SK-N-MC (cell line): ENCODE results near the gene FARP2.
"Not testable (repeated sequence)": the region's sequence is repeated elsewhere in the genome, so short reads cannot be mapped to it uniquely, and the experiment has no call there.

Experiments used
- DNase-seq: peaks from one replicate; pipeline ENCODE4 v3.0.0-alpha.2; 2011; ENCODE audit warnings: low read depth, low spot score
- H3K27ac ChIP-seq: fragments of 200-600 bp; sonication (generic); 2 replicates; pipeline ENCODE4 v1.5.1; 2016; ENCODE audit warnings: mixed run types
- H3K36me3 ChIP-seq: fragments of 200-600 bp; sonication (generic); 2 replicates; pipeline ENCODE4 v1.6.1; 2017; ENCODE audit warnings: antibody characterized with exemption, low read length, mixed read lengths; ENCODE audit not compliant: insufficient read depth
- H3K4me3 ChIP-seq: fragments of 200-600 bp; sonication (generic); 2 replicates; pipeline ENCODE4 v1.5.1; 2016
- H3K9ac ChIP-seq: fragments of 200-600 bp; sonication (generic); 2 replicates; pipeline ENCODE4 v1.8.0; 2017; ENCODE audit warnings: mixed run types, mixed read lengths; ENCODE audit not compliant: insufficient read length
- H3K9me3 ChIP-seq: fragments of 200-600 bp; sonication (generic); 2 replicates; pipeline ENCODE4 v1.6.1; 2017; ENCODE audit warnings: low read depth, mild to moderate bottlenecking, antibody characterized with exemption, low read length, moderate library complexity, mixed read lengths
- EZH2 ChIP-seq: fragments of 200-600 bp; sonication (generic); IDR thresholded peaks from one replicate; pipeline ENCODE4 v1.6.1; 2017; ENCODE audit warnings: antibody characterized with exemption
- FOXP2 ChIP-seq: optimal IDR thresholded peaks from 2 replicates; pipeline ENCODE3; 2011; ENCODE audit warnings: mild to moderate bottlenecking, moderate library complexity; ENCODE audit not compliant: insufficient read depth; ENCODE audit errors: extremely low read length, control extremely low read depth
- POLR2AphosphoS5 ChIP-seq: IDR thresholded peaks from 2 replicates; pipeline ENCODE4 v1.6.1; 2012; ENCODE audit warnings: mild to moderate bottlenecking, low read depth, low read length, borderline replicate concordance

The FARP2 gene

DNA sequence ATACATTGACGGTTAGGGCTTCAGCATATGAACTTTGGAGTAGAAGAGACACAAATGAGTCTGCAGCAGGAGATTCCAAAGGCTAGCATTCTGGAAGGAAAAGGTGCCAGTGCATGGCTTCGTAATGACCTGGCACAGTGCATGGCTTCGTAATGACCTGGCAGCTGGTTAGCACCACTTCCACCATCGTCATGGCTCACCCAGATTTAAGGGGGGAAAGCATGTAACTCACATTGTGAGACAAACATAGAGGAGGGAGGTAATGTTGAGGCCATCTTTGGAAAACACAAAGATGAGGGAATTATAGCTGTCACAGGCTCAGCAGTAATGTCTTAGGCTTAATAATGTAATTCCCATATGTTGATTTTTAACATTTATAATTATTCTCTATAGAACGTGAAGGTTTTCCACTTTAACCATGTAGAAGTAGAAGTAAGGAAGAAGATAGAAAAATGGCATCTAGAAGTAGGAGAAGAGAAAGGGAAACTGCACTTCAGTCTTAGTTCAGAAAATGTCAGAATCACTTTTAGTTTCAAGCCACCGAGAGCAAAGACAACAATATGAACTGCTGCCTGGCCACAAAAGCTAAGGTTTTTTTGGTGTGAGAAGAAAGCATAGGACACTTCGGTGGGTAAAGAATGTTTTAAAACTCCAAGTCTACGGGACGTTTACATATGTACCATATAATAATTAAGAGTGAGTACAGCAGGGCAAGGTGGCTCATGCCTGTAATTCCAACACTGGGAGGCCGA is 159.1 kb downstream of the FARP2 start:
- Histone ChIP-seq H3K27ac (peak overlapping the region; percentile 15; the same call in 1 of the 2 replicates), H3K4me3 (no peak overlapping the region), H3K9me3 (no peaks in the 10 kb centered on the region), H3K36me3 (no peaks in the 10 kb centered on the region), H3K9ac (no peak overlapping the region)
- TF ChIP-seq FOXP2 (no peak), EZH2 (no peak), POLR2AphosphoS5 (no peak)
- DNase-seq = no peak

DNA sequence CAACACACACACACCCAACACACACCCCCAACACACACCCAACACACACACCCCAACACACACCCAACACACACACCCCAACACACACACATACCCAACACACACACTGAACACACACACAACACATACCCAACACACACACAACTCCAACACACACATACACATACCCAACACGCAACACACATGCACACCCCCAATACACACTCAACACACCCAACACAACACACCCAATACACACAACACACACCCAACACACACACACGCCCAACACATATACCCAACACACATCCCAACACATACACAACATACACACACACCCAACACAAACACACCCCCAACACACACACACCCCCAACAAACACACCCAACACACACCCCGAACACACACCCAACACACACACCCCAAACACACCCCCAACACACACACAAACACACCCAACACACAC is 160.5 kb downstream of the FARP2 start:
- H3K9me3 ChIP-seq = no peaks in the 10 kb centered on the region
- no peak overlapping the region for H3K9ac ChIP-seq
- no peak for DNase-seq
- no peak for TF ChIP-seq POLR2AphosphoS5
- no peak for TF ChIP-seq FOXP2
- TF ChIP-seq EZH2 = no peak
- no peak overlapping the region for H3K27ac ChIP-seq
- no peaks in the 10 kb centered on the region for H3K36me3 ChIP-seq
- H3K4me3 ChIP-seq = no peak overlapping the region

DNA sequence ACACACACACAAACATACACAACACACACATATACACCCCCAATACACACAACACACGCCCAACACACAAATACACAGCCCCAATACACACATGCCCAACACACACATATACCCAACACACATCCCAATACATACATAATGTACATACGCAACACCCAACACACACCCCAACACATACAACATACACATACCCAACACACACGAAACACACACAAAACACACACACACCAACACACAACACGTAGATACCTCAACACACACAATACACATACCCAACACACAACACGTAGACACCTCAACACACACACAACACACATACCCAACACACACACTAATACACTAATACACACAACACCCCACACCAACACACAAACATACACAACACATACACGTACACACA is 161.2 kb downstream of the FARP2 start:
- Histone ChIP-seq H3K4me3 (no peak overlapping the region), H3K9ac (no peak overlapping the region), H3K9me3 (no peaks in the 10 kb centered on the region), H3K36me3 (no peaks in the 10 kb centered on the region), H3K27ac (no peak overlapping the region)
- no peak for DNase-seq
- TF ChIP-seq POLR2AphosphoS5 (no peak), FOXP2 (no peak), EZH2 (no peak)

DNA sequence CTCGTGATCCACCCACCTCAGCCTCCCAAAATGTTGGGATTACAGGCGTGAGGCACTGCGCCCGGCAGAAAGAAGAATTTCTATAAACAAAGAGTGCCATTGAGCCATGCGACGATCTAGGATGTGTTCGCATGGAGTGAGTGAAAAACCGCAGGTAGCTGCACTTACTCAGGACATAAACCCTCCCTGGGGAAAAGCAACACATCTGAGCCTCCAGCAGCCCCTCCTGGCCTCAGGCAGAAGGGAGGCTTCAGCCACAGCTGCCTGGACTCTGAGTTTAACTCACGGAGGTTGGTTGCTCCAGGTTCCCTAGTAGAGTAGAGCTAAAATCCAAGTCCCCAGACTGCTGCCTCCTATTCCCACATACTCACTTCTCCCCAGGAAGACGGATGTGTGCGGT is 163.6 kb downstream of the FARP2 start:
- no peaks in the 10 kb centered on the region for H3K9me3 ChIP-seq
- H3K27ac ChIP-seq = no peak overlapping the region
- H3K9ac ChIP-seq = no peak overlapping the region
- no peaks in the 10 kb centered on the region for H3K36me3 ChIP-seq
- H3K4me3 ChIP-seq = no peak overlapping the region
- no peak for TF ChIP-seq FOXP2
- no peak for TF ChIP-seq EZH2
- no peak for TF ChIP-seq POLR2AphosphoS5
- no peak for DNase-seq

DNA sequence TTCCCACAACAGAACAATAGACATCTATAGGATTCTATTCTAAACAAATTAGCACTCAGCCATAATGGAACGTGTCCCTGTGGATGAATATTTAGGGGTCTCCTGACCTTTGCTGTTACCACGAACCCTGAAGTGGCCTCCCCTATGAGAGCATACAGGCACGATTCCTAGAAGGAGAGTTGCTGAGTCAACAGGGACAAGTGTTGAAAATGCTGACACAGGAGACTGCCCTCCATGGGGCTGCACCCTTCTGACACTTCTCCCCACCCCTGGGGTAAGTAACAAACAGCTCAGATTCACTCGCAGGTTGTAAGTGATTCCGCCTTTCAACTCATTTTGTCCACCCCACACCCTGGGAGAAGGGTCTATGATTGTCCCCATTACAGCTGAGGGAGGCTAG is 166.4 kb downstream of the FARP2 start:
- no peaks in the 10 kb centered on the region for H3K36me3 ChIP-seq
- no peak for DNase-seq
- no peak overlapping the region for H3K27ac ChIP-seq
- H3K4me3 ChIP-seq = no peak overlapping the region
- TF ChIP-seq EZH2 (no peak), POLR2AphosphoS5 (no peak), FOXP2 (no peak)
- no peak overlapping the region for H3K9ac ChIP-seq
- no peaks in the 10 kb centered on the region for H3K9me3 ChIP-seq

DNA sequence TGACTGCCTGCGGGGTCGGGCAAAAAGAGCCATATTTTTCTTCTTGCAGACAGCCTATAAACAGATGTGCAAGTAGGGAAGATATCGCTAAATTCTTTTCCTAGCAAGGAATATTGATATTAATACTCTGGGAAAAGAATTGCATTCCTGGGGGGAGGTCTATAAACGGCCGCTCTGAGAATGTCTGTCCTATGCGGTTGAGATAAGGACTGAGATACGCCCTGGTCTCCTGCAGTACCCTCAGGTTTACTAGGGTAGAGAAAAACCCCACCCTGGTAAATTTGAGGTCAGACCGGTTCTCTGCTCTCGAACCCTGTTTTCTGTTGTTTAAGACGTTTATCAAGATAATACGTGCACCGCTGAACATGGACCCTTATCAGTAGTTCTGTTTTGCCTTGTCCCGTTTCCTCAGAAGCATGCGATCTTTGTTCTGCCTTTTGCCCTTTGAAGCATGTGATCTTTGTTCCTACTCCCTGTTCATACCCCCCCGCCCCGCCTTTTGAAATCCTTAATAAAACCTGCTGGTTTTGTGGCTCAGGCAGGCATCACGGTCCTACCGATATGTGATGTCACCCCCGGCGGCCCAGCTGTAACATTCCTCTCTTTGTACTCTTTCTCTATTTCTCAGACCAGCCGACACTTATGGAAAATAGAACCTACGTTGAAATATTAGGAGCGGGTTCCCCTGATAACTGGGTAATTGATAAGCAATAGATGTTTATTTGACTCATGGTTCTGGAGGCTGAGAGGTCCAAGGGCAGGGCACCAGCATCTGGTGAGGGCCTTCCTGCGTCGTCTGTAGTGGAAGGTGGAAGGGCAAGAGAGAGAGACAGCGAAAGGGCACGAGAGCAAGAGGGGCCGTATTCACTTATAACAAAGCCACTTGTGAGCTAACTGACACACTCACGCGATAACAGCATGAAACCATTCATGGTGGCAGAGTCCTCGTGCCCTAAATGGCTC is 170.0 kb downstream of the FARP2 start:
- not testable (repeated sequence) for H3K27ac ChIP-seq, H3K36me3 ChIP-seq, H3K9me3 ChIP-seq, H3K9ac ChIP-seq, DNase-seq, H3K4me3 ChIP-seq

DNA sequence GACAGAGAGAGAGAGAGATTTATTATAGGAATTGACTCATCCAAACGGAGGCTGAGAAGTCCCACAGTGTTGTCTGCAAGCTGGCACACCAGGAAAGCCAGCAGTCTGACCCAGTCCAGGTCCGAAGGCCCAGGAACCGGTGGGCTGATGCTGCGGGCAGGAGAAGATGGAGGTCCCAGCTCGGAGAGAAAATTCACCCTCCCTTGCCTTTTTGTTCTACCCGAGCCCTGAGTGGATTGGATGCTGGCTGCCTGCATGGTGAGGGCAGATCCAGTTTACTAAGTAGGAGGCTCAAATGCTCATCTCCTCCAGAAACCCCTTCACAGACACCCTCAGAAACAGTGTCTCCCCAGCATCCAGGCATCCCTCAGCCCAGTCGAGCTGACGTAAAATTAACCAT is 174.5 kb downstream of the FARP2 start:
- no peak overlapping the region for H3K27ac ChIP-seq
- no peak overlapping the region for H3K9ac ChIP-seq
- DNase-seq = no peak
- TF ChIP-seq FOXP2 = no peak
- no peak for TF ChIP-seq POLR2AphosphoS5
- no peak for TF ChIP-seq EZH2
- no peak overlapping the region for H3K4me3 ChIP-seq
- no peaks in the 10 kb centered on the region for H3K9me3 ChIP-seq
- H3K36me3 ChIP-seq = no peaks in the 10 kb centered on the region

DNA sequence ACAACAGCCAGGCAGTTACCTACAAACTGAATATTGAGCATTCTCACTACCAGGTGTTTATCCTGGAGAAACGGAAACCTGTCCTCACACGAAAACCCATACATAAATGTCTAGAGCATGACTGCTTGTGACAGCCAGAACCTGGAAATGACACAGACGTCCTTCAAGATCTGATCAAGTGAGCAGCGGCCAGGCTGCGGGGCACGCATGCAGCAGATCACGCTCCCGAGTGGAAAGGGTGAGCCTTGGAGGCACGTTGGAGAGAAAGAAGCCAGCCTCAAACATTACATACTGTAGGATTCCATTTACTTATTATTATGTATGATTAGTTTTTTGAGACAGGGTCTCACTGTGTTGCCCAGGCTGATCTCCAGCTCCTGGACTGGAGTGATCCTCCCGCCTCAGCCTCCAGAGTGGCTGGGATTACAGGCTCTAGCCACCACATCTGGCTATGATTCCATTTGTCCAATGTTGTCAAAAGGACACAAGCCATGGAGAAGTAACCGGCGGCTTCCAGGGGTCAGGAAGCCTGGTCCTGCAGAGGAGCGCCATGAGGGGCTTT is 175.2 kb downstream of the FARP2 start:
- H3K27ac ChIP-seq = no peak overlapping the region
- DNase-seq = no peak
- TF ChIP-seq POLR2AphosphoS5 (no peak), EZH2 (no peak), FOXP2 (no peak)

DNA sequence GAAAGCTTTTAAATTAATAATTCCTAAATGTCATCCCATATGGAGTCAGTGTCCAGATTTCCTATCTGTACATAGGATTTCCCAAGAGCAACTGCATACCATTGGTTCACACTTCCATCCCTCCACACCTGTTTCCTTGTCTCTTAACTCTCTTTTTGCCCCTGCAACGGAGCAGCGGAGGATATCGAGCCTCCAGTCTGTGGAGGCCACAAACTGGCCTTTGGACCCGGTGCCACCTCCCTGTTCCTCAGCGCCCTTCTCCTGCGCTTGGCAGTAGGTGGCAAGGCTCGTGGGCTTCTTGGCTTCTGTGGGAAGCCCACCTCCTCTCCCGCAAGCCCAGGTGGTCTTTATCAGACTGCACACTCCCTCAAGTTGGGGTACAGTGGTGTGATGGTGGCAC is 176.1 kb downstream of the FARP2 start:
- DNase-seq = no peak
- TF ChIP-seq EZH2 (no peak), POLR2AphosphoS5 (no peak), FOXP2 (no peak)
- H3K9me3 ChIP-seq = no peaks in the 10 kb centered on the region
- H3K9ac ChIP-seq = no peak overlapping the region
- H3K36me3 ChIP-seq = no peaks in the 10 kb centered on the region
- H3K4me3 ChIP-seq = no peak overlapping the region
- no peak overlapping the region for H3K27ac ChIP-seq

More for the DNA sequence above, 175.2 kb downstream of the FARP2 start:
- H3K36me3 ChIP-seq = no peaks in the 10 kb centered on the region
- H3K9ac ChIP-seq = no peak overlapping the region
- H3K9me3 ChIP-seq = no peaks in the 10 kb centered on the region
- H3K4me3 ChIP-seq = no peak overlapping the region
